ENCODE measurements around the gene DAGLA.

The DAGLA gene

GRCh38 chr11:61793083-61793828, 113.1 kb downstream of the DAGLA start:
- DNase-seq: no peak
- H3K36me3 Mint-ChIP-seq (ENCODE audit: insufficient read depth): peaks cover 35% of the 10 kb centered on the region
- H3K27ac Mint-ChIP-seq: peak overlapping the region; percentile 97 to 100

GRCh38 chr11:61793829-61794204, 113.6 kb downstream of the DAGLA start:
- Mint-ChIP-seq H3K9me3 (no peaks in the 10 kb centered on the region), H3K4me1 (ENCODE audit: low read depth in 2 of 2) (peaks cover 16 to 29% of the 10 kb centered on the region in 2 donors), H3K27me3 (no peaks in the 10 kb centered on the region), H3K27ac (peak overlapping the region; percentile 97 to 100), H3K4me3 (peak overlapping the region; percentile 87 to 98), H3K36me3 (ENCODE audit: insufficient read depth) (peaks cover 30% of the 10 kb centered on the region)
- ATAC-seq (replicated peaks) (no peak), DNase-seq (no peak)

More at GRCh38 chr11:61793083-61793828, 113.1 kb downstream of the DAGLA start:
- peak overlapping the region; percentile 87 to 98 for H3K4me3 Mint-ChIP-seq
- peaks cover 16 to 27% of the 10 kb centered on the region in 2 donors for H3K4me1 Mint-ChIP-seq (ENCODE audit: low read depth in 2 of 2)
- ATAC-seq (replicated peaks): no peak
- H3K27me3 Mint-ChIP-seq: no peaks in the 10 kb centered on the region
- H3K9me3 Mint-ChIP-seq: no peaks in the 10 kb centered on the region

DNA sequence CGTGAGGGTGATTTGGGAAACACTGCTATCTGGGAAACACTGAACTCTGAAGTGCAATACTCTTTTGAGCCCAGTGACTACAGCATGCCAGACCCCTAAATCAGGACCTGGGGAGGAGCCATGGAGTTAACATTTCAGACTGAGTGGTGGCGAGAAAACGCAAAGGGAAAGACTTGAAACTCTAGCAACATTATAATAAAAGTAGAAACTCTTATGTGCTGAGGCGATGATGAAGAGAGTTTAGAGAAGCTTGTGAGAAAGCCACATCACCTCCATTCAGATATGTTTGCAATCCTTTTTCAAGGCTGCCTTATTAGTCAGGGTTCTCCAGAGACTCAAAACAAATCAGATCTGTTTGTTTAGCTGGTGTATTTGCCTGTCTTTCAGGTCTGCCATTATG, 114.4 kb downstream of the DAGLA start:
- Mint-ChIP-seq H3K4me3 (no peak overlapping the region), H3K27ac (no peak overlapping the region), H3K27me3 (no peaks in the 10 kb centered on the region), H3K36me3 (ENCODE audit: insufficient read depth) (peaks cover 24% of the 10 kb centered on the region), H3K4me1 (ENCODE audit: low read depth in 2 of 2) (peaks cover 16 to 28% of the 10 kb centered on the region in 2 donors), H3K9me3 (no peaks in the 10 kb centered on the region)
- DNase-seq: no peak
- no peak for ATAC-seq (replicated peaks)

DNA sequence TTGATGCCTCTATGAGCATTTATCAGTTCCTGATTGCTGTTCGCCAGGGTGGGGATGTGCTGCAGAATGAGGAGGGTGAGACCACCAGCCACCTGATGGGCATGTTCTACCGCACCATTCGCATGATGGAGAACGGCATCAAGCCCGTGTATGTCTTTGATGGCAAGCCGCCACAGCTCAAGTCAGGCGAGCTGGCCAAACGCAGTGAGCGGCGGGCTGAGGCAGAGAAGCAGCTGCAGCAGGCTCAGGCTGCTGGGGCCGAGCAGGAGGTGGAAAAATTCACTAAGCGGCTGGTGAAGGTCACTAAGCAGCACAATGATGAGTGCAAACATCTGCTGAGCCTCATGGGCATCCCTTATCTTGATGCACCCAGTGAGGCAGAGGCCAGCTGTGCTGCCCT, 115.3 kb downstream of the DAGLA start:
- H3K4me3 Mint-ChIP-seq: no peak overlapping the region
- H3K4me1 Mint-ChIP-seq (ENCODE audit: low read depth in 2 of 2): peaks cover 16 to 24% of the 10 kb centered on the region in 2 donors
- ATAC-seq (replicated peaks) (no peak), DNase-seq (no peak)
- H3K36me3 Mint-ChIP-seq (ENCODE audit: insufficient read depth): peaks cover 21% of the 10 kb centered on the region
- H3K27me3 Mint-ChIP-seq: no peaks in the 10 kb centered on the region
- H3K9me3 Mint-ChIP-seq: no peaks in the 10 kb centered on the region
- no peak overlapping the region for H3K27ac Mint-ChIP-seq

DNA sequence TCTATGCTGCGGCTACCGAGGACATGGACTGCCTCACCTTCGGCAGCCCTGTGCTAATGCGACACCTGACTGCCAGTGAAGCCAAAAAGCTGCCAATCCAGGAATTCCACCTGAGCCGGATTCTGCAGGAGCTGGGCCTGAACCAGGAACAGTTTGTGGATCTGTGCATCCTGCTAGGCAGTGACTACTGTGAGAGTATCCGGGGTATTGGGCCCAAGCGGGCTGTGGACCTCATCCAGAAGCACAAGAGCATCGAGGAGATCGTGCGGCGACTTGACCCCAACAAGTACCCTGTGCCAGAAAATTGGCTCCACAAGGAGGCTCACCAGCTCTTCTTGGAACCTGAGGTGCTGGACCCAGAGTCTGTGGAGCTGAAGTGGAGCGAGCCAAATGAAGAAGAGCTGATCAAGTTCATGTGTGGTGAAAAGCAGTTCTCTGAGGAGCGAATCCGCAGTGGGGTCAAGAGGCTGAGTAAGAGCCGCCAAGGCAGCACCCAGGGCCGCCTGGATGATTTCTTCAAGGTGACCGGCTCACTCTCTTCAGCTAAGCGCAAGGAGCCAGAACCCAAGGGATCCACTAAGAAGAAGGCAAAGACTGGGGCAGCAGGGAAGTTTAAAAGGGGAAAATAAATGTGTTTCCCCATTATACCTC, 115.8 kb downstream of the DAGLA start:
- DNase-seq (no peak), ATAC-seq (replicated peaks) (no peak)
- Mint-ChIP-seq H3K4me3 (no peak overlapping the region), H3K36me3 (ENCODE audit: insufficient read depth) (peaks cover 21% of the 10 kb centered on the region), H3K27me3 (no peaks in the 10 kb centered on the region), H3K9me3 (no peaks in the 10 kb centered on the region), H3K27ac (no peak overlapping the region), H3K4me1 (ENCODE audit: low read depth in 2 of 2) (peaks cover 16 to 24% of the 10 kb centered on the region in 2 donors)

Data from effector memory CD8-positive, alpha-beta T cell (primary cell).